Astrocyte of the cerebellum (primary cell): Measurements from ENCODE around the gene PCNT.

Source experiments
- DNase-seq: peaks from one replicate; pipeline ENCODE4 v3.0.0-alpha.2; 2011; ENCODE audit warnings: low read depth
- H3K4me3 ChIP-seq: 2 replicates; pipeline ENCODE4 v1.5.1; 2011; ENCODE audit warnings: mild to moderate bottlenecking, low read depth, low read length, moderate library complexity
- in situ Hi-C: cut with HindIII; loops from 2 replicates; pipeline ENCODE4 v1.10.0; 2017; ENCODE audit warnings: low sequenced_read_pairs
- TF ChIP-seq, protein P1 (sequence below): IDR thresholded peaks from 2 replicates; pipeline ENCODE4 v1.5.1; 2012; ENCODE audit warnings: low read length, low read depth, moderate library complexity, mild to moderate bottlenecking; ENCODE audit errors: missing control alignments

Gene PCNT

DNA sequence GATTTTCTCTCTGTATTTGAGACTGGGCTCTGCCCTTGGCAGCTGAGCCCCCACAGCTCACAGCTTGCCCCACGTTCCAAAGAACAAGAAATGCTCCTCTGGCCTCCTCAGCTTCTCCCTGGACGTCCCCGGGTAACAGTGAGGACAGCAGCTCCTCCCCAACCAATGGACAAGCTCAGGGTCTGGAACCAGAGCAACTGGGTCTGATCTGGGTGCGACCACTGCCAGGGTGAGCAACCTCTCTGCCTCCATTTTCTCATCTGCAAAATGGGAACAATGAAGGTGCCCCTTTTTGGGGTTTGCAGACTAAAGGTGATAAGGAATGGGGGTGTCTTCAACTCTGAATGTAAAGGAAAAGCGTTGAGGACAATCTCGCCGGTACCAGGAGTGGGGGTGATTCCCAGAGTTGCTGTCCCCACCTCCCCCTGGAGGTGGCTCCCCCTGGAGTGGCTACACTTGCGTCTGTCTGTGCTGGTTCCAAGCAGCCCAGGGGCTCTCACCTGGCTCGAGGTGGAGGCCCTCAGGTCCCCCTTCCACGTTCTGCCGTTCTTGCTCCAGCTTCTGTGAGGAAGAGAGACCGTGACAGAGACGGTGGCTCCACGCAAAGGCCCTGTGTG is 7.1 kb upstream of the PCNT start:
- no peak for DNase-seq
- TF ChIP-seq, protein P1, sequence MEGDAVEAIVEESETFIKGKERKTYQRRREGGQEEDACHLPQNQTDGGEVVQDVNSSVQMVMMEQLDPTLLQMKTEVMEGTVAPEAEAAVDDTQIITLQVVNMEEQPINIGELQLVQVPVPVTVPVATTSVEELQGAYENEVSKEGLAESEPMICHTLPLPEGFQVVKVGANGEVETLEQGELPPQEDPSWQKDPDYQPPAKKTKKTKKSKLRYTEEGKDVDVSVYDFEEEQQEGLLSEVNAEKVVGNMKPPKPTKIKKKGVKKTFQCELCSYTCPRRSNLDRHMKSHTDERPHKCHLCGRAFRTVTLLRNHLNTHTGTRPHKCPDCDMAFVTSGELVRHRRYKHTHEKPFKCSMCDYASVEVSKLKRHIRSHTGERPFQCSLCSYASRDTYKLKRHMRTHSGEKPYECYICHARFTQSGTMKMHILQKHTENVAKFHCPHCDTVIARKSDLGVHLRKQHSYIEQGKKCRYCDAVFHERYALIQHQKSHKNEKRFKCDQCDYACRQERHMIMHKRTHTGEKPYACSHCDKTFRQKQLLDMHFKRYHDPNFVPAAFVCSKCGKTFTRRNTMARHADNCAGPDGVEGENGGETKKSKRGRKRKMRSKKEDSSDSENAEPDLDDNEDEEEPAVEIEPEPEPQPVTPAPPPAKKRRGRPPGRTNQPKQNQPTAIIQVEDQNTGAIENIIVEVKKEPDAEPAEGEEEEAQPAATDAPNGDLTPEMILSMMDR, result no peak
- H3K4me3 ChIP-seq, result no peak overlapping the region
- in situ Hi-C loops, result no loop called here

DNA sequence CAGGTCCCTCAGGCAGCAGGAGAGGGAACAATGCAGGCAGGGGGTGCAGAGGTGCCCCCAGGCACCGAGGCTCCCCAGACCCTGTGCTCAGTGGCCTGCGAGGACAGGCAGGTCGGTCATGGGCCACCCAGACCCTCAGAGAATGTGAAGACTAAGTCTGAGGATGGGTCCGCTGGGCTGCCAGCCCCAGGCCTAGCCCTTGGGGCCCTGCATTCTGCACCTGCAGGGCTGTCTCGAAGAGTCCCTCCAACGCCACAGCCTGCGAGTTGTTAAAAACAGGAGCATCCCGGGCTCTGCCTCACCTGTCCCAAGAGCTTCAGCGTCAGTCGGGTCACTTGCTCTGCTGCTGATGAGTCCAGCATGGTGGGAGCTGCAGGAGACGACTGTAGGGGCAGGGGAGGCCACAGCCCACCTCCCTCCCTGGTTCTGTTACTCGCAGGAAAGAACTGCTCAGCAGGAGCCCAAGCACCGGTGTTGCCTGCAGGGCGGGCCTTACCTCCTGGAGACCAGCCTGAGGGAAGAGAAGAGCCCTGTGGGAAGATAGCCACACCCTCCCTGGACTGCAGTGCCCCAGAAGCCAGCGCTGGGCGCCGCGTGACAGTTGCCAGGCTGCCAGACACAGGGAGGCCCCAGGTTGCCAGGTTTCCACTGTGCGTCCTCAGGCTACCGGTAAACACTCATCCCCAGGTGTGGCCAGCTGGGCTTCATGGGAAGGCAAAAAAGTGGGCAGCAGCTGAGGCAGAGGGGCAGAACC is 6.1 kb upstream of the PCNT start:
- DNase-seq, result no peak
- no peak overlapping the region for H3K4me3 ChIP-seq
- in situ Hi-C loops, result no loop called here
- TF ChIP-seq, protein P1, result no peak

DNA sequence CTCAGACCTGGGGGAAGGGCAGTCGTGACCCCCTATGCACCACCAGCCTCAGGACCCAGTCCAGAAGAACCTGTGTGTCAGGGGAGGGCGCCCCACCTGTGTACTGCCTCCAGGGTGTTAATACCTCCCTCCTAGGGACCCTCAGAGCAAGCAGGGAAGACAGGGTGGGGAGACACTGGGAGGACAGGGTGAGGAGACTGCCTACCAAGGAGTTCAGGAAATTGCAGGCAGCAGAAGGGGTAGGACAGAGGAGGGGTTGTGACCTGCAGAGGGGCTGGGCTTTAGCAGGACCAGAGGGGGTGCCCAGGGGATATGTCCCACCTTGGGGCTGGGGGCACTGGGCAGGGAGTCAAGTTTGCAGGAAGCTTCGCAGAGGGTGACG is 5.5 kb upstream of the PCNT start:
- no peak for DNase-seq
- TF ChIP-seq, protein P1, result no peak
- in situ Hi-C loops, result no loop called here
- no peak overlapping the region for H3K4me3 ChIP-seq

DNA sequence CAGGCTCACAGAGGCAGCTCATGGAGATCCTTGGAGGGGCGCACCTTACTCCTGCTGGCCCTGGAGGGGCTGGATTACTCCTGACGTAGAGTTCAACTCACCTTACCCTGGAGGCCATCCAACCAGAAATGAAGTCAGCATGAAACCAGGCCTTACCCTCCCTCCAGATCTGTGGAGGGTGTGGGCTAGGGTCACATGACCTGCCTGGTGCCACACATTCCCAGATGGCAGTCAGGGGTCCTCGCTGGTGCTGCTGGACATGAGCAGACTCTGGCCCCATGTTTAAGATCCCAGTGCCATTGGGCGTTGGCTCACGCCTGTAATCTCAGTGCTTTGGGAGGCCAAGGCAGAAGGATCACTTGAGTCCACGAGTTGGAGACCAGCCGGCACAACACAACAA is 4.8 kb upstream of the PCNT start:
- no peak overlapping the region for H3K4me3 ChIP-seq
- in situ Hi-C loops, result no loop called here
- TF ChIP-seq, protein P1, result no peak
- no peak for DNase-seq

DNA sequence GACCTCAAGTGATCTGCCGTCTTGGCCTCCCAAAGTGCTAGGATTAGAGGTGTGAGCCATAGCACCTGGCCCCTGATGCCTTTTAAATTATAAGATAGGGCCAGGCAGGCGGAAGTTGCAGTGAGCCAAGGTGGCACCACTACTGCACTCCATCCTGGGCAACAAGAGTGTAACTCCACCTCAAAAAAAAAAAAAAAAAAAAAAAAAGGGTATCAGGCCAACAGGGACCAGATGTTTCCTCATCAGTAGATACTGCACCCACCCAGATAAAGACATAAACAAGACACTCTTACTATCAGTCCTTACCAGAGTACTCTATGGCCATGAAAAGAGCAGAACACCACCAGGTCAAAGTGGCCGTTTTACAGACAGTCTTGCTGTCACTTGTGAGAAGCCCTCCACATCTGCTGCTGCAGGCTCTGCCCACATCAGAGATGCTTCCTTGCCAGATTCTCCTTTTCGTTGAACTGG is 3.6 kb upstream of the PCNT start:
- TF ChIP-seq, protein P1, result no peak
- no peak overlapping the region for H3K4me3 ChIP-seq
- DNase-seq, result no peak
- in situ Hi-C loops, result no loop called here

DNA sequence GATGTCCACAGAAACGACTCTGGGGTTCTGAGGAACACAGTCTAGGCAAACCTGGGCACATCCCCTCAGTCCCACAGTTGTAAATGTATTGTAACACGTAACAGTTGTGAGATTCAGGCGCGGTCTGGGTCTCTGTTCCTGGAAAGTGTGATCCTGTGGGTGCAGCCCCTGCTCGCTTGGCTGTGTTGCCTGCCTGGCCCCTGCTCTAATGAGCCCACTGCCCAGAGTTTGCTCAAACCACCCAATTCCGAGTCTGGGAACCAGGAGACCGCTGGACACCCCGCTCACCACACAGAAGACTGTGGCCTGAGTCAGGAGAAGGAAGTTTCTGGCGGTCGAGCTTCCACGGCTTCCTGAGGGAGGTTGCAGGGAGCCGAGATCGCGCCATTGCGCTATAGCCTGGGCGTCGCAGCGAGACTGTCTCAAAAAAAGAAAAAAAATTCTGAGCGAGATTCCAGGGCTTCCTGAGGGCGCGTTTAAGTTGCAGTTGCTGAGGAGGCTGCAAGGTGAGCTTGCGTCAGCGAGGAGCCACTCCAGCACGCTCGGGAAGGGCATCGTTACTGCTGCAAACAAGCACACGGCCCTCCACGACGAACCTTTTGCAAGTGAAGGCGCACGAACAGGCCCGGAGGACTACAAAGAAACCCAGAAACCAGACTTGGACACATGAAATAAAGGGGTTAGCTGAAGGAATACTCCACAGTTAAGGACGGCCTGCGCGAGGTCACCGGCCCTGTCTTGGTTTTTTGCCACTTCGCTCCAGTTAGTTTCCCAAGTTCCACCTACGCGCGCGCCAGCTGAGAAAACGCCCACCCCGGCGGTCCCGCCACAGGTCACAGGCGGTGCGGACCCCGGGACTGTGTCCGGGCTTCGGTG is 1.4 kb upstream of the PCNT start:
- TF ChIP-seq, protein P1, result no peak
- in situ Hi-C loops, result no loop called here
- H3K4me3 ChIP-seq, result peak overlapping the region; percentile 90
- DNase-seq, result no peak
